CD4-positive, alpha-beta T cell treated with Interleukin-15 for 1 hour (primary cell): ENCODE measurements around the gene ZNF277.

Source experiments
- DNase-seq: peaks from one replicate; pipeline ENCODE4 v3.0.0-alpha.2; 2020

Gene ZNF277

DNA sequence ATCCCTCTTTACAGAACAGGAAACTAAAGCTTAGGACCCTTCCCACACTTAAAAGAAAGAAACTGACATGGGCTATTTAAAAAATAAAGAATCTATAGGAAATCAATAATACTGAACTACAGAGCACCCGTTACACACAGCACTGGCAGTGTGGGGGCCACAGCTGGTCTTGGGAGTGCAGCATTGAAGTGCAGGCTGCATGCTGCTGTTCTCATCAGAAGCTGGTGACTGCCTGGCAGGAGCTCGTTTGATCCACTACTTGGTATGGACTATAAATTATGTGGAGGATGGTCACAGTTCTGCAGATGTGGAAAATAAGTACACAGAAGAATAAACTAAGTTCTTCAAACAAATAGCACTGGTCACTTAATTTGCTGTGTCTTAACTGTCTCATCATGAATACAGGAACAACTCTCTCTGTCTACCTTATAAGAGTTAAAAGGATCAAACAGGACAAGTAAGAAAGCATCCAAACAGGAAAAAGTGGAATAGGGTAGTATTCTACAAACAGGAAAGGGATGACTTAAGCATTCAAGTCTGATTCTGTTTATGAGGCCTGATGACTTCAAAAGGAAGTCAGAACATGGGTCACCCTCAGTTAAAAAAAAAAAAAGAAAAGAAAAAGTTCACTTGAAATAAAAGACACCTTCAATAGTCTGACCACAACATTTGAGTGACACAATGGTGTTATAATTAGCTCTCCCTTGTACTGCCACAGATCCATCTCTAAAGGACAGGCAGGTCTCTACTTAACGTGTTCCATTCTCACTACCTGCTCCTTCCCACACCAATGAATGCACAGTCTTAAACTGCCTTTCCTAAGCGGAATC is 21.3 kb upstream of the ZNF277 start:
- no peak for DNase-seq

DNA sequence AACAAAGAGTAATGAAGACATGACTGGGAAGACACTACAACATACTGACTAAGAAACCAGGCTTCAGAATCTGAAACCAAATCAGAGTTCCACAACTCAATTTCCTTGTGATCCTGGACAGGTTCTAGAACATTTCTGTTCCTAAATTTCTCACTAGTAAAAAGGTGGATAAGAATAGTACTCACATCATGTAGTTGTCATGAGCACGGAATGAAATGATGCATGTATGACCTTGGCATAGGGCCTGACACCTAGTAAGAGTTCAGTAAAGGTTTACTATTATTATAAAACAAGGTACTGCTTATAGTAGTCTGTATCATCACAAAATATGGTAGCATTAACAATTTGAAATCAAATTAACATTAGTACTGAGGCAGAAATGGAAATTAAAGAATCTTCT is 20.2 kb upstream of the ZNF277 start:
- DNase-seq: no peak

DNA sequence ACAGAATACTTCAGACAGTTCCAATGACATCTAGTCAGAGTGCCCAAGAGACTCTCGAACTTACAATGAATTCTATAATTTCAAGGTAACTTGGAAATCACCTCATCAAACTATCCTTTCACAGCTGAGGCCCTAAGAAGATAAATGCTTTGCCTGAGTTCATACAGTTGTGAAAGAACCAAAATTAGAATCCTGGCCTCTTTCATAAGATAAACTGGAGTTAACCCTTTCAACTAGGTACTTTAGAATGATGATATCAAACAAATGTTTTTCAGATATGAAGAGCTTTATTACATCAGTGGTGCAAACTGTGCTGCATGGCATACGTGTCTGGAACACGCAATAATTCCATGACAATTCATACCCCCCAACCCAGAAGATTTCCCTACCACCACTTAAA is 18.2 kb upstream of the ZNF277 start:
- no peak for DNase-seq

DNA sequence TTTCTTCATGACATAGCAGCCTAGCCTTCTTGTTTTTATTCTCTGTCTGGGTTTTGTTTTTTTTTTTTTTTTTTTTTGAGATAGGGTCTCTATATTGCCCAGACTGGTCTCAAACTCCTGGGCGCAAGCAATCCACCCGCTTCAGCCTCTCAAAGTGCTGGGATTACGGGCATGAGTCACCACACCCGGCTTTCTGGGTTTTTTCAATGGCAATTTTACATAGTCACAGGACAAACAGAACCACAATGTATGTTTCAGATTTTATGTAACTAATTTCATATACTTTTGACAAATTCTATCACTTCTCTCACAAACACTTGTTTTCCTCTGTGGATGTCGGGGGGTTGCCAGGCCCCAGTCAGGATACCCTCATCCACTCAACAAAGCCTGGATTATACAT is 16.8 kb upstream of the ZNF277 start:
- no peak for DNase-seq

DNA sequence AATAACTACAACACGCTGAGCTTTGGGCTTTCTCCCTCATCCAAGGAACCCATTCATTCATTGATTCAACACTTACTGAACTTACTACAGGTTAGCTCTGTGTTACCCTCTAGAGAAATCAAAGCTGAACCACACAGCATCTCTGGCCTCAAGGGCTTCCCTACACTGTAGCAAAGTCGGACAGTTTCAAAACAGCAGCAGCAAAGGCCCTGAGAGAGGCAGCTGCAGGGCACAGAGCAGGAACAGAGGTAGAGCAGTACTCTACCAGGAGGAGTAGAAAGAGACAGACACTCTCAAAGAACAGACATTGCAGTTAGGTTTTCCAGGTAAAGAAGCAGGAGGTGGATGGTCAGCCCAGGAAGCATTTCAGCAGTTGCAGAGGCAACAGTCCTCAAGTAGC is 16.4 kb upstream of the ZNF277 start:
- no peak for DNase-seq

DNA sequence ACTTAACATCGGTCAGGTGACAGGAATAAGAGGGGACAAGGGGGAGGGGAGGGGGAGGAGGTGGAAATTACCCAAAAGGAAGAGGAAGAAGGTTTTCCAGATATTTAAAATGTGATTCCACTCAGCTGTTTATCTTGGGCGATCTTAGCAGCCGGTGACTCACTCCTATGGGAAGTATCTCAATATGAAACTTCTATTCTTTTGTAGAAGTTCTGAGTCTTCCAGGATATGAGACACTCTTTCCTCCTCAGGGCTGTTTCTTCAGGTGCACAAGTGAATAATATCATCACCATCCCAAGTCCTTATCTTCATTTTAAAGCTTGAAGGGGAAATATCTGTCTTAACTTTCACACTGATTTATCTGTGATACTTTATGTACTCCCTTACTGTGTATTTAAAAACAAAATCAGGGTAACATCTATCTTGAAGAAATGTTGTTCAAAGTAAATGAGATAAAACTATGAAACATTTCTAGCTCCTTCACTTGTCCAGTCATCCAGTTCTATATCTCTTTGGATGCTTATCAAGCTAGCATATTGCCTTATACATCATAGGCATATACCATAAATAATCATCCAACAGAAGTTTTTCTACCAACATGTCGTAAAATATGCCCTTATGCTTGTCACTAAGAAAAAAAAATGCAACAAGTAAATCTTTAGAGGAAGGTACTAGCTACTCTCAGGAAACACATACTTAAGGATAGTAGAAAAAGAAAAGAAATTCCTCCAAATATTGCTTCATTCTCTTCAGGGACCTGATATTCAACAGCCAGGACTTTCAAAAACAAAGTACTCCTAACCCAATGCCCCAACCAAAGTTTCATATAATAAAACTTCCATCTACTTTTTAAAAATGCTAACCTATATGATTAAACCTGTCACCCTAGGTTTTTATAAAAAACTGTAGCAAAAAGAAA is 14.0 kb upstream of the ZNF277 start:
- DNase-seq: no peak

DNA sequence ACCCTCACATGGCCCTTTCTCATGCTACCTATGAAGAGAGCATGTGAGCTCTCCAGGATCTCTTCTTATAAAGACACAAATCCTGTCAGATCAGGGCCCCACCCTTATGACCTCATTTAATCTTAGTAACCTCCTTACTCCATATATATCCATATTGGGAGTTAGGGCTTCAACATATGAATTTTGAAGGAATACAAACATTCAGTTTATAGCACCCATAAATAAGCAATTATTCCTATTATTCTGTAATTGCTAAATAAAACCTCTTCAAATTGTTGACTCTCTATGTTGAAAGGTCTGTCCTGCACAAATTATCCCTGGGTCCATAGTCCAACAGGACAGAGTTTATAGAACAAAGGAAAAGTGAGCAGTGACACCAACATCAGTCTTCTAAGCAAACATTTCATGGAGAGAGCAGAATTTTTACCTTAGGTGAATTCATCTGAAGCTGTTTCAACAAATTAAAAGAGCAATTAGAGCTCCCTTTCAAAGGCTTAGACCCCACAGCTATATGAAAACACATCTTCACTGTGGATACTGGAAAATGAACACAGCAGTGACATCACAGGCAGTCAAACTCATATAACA is 12.5 kb upstream of the ZNF277 start:
- DNase-seq: no peak

DNA sequence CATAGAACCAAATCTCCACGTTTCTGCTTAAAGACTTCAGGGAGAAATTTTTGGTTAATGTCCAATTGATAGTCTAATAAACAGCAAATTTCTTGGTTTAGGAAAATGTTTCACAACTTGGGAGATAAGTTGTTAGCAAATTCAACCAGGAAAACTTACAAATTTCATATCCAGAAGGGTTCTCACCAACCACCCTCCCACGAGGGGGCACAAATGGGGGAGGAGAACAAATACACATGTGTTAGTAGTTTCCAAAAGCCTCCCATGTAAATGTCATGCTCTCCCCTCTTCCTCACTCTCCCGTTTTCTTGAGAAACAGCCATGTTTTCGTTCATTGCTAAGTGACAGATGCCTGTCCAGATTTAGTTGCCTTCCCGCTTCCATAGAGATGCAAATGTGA is 10.8 kb upstream of the ZNF277 start:
- DNase-seq: no peak

DNA sequence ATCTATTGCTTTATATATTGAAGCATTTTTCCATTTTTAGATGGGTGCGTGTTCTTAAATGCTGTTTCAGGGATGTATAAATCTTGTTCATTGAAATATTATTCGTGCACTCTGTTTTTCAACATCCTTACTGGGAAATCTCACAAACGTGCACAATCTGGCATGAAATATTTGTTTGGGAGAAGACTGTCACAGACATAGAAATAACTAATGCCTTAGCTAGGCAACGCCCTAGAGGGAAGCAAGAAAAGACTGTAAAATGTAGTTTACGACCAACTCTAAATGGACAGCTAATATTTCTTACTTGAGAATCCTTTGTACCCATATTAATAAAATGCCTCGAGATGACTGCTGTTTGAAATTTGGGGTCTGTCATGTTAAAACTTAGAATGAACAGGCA is 9.2 kb upstream of the ZNF277 start:
- DNase-seq: no peak

DNA sequence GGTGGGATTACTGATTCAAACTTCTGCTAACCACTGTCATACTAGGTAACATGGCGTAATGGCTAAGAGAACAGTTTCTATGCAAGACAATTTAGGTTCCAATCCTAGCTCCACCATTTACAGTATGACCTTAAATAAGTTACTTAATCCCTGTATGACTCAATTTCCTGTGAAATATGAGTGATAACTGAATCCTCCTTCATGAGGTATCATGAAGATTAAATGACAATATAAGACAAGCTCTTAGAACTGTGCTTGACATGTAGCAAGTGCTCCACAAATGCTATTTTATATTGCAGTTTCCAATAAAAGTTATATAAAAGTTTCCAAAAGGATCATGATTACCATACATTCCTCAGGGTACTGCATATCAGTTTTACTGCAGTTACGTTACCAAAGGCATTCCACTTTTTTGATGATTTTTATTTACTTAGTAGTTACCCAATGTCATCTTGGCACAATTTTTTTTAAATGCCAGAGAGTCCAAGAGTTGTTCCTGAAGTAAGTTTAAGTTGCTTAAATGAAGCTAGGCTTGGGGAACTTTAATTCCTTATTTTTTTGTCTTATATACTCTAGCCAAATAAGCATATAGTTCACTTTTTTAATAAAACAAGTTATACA is 7.3 kb upstream of the ZNF277 start:
- DNase-seq: no peak

DNA sequence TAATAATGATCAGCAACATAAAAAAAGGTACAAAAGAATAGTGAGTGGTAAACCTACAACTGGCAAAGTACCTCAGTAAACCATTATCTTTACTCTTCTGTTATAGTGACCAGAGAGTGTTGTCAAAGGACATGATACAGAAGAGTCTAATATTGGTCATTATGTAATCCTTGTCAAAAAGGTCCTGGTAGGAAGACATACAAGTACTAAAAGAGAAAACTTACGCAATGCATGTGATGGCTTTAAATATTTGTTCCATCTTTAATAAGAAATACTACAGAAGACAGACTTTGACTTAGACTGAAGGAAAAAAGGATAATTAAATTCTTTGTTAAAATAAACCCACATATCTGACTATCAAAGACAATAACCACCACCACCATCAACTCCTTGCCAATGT is 6.8 kb upstream of the ZNF277 start:
- no peak for DNase-seq

DNA sequence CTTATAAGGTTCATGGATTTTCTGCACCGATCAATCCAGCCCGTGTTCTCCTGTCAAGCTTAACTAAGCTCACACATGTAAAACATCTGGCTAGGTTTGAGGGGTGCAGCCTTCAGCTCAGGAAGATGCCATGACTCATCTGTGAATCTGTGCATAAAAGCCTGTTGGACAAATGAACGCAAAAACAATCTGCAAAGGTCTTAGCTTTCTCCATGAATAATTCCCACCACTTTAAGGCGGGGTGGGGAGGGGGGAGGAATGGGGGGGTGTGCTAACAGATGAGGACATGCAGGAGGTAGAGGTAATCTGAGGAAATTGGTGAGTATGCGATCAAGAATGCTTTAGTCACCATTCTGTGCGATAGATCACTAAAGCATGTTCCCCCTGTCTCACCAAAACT is 5.1 kb upstream of the ZNF277 start:
- no peak for DNase-seq

DNA sequence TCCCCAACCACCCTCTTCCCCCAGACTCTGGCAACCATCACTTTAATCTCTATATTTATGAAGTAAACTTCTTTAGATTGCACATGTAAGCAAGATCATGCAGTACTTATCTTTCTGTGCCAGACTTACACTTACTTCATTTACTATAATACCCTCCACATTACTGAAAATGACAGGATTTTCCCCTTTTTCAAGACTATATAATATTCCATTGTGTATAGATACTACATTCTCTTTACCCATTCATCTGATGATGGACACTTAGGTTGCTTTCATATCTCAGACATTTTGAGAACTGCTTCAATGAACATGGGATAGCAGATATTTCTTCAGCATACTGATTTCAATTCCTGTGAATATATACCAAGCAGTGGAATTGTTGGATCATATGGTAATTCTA is 4.7 kb upstream of the ZNF277 start:
- DNase-seq: no peak

DNA sequence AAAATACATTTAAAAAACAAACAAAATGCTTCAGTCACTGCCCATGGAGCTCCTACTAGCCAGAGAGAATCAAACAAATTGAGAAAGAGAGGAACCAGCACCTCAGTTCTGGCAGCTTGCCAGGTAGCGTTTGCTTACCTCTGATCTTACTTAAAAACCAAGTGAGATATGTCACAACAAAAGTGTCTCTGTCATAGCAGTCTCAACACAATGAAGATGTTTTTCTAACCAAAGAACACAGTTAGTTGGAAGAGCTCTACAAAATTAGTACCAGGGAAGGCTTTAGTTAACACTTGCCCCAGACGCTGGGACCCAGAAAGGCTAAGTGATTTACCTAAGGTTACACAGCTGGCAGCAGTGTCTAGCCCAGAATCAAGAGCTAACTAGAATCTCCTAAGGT is 3.7 kb upstream of the ZNF277 start:
- no peak for DNase-seq

DNA sequence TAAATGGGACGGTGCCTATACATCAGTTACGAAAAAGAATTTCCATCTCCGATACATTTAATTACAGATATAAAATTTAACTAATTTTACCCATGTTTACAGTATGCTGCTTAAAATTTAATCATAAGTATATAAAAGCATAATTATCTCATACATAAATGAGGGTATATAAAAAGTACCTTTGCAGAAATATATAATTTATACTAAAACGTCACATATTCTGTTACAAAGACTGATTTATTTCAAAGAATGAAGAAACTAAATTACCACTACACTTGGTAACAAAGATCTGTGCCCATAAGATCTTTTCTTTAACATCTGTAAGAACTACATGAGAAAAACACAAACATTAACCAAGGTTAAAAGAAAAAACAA is 3.1 kb upstream of the ZNF277 start:
- DNase-seq: no peak

DNA sequence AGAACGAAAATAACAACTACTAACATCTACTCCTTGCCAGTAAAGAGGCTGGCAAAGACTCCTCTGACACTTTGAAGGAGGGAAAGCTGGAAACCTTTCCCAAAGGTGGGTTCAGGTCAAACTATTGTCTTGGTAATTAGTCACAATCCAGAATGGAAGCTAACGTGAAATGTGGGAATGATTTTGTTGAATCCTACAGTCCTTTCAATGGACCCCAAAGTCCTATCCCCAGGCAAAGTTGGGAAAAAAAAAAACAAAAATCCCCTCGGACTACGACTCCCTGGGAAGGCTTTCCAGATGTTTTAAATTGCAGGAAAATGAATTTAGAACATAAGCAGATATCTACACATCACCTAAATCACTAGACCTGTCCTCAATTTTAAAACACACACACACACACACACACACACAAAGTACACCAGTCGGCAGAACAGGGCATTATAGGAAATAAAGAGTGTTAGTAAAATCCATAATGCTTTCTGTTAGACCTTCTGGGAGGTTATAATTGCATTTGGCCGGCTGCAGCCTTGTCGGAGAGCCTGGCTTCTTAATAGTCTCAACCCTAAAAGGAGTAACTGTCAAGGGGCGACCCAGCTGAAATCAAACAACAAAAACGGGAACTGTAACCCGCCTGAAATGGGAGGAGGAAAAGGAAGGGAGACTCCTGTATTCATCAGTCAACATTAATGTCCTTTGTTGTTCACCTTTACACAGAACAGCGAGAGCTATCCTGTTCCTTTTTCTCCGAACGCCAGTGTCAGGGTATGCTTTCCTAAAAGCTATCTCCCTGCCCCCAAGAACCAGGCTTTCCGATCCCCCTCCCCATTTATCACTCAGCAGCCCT is 1.8 kb upstream of the ZNF277 start:
- no peak for DNase-seq

DNA sequence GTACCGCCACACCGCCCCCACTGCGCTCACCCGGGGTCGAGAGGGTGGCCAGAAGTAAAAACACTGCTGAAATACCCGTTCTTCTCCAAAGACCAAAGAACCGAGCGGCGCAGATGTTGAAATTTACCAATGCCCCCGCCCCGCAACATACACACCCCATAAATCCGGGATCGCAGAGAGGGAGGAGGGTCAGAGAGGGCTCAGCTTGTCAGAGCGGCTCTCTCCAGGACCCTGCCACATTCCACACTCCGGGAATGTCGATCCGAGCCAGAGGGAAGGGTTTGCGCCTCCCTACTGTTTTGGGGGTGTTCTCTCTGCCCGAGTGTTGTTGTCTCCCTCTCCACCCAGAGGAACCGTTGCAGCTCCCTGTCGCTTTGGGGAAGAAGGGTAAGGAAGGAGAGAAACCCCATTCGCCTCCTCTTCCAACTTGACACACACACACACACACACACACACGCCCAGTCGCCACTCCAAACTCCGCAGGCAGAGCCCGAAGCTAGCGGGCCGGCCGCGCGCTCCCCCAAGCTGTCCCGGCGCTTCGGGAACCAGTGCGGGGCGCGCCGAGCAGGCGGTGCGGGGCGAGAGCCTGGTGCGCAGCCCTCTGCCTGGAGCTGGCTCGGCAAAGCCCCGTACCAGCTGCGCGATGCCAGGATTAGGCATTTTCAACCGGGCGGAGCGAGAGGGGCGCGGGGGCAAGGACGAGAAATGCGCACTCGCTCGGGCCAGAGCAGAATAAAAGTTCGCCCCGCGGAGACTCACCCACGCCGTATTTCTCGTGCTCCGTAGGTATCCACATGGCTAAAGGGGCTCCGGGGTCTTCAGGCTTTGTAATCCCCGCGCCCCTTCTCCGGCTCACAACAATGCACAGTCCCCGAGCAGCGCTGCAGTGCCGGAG is 905 bp upstream of the ZNF277 start:
- DNase-seq: peak; percentile 25

DNA sequence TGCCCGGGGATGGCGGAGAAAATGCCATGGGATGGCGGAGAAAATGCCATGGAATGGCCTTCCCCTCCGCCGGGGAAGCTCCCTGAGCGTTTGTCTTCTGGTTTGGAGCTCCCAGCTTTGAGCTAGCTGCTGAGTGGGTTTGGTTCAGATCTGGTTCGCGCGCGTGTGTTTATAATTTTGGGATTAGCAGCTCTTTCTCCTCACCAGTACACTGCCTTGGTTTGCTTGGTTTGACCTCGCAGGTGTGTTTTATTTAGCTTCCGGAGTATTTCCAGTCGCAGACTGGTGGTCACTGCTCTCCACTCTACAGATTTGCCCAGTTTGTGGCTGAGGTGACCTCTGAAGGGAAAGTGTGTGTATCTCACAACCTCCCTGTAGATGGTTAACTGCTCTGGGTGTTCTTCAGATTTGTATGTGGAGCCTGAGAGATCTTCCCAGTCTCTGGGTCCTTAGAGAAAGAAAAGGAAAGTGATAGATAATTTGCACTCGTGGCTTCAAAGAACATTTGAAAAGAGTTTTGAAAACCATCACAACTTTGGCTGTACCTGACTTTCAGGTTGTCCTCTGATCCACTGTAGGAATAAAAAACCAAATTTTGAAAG is 597 bp downstream of the ZNF277 start:
- no peak for DNase-seq

DNA sequence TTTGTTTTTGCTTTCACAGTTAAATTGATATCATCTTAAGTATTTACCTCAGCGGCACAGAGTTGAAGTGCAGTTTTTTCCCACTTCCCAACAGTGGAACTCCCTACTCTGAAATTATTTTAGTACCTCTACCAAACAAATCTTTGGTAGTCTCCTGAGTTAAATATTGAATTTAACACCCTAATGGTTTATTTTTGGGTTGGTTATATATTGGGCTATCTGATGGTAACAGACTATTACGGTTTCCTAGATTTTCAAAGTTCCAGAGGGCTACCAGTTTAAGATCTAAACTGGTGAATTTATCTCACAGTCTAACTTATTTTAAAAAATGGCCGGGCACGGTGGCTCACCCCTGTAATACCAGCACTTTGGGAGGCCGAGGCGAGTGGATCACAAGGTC is 1.3 kb downstream of the ZNF277 start:
- no peak for DNase-seq

DNA sequence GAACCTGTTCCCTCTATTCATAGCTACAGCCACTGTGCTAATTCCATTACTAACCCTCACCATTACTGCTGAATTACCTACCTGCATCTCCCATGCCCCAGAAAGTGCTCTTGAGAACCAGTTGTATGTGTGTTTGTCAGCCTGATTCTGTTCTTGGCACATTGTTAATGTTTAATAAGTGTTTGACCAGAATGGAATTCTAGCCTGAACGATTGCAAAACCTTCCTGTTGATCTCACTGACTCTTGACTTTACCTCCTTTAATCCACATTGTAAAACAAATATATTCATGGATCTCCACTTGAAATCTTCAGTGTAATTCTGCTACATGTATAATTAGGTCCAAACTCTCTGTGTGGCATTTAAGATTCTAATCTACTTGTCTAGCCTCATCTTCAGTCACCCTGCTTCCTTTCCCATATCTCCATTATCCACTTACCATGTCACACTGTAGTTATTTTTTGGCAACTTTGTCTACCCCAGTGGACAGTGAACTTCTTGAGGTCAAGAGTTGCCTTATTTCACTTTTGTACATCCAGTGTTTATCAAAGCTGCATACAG is 4.9 kb downstream of the ZNF277 start:
- DNase-seq: no peak

DNA sequence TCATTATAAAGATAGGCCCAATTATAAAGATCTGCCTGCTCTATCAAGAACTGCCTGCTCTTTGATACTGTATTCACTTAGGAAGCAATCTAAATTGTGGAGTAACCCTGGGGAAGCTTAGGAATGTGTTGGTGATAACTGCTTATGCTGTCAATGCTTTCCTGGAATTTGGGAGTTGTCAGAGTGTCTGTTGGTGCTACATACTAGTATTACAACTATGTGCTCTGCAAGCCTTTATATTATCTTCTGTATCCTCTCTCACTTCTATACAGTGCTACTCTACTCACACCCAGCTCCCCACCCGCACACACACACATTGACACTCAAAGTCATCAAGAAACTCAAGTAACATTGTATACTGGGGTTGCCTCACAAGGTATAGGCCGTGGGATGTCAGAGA is 6.1 kb downstream of the ZNF277 start:
- DNase-seq: no peak
